Fibroblast of villous mesenchyme (primary cell): ENCODE results near the gene PIGK. TPM values are rescaled to one million over a fixed set of nuclear protein-coding genes. Genes with fewer than 3 reads are reported as not detected.

ENCODE experiments used
- DNase-seq: peaks from one replicate; pipeline ENCODE4 v3.0.0-alpha.2; 2010; ENCODE audit warnings: low read depth
- H3K4me3 ChIP-seq: 2 replicates; pipeline ENCODE4 v1.5.1; 2011; ENCODE audit warnings: low read depth, mild to moderate bottlenecking, low read length
- total RNA-seq: library from RNA; depleted of rRNA; stranded (reverse); fragments of >200 nt; gene quantifications from 2 replicates; pipeline ENCODE4 v1.2.3, GENCODE V29; 2012
- TF ChIP-seq, protein P1 (sequence below): IDR thresholded peaks from 2 replicates; pipeline ENCODE4 v1.5.1; 2012; ENCODE audit warnings: low read depth, mild to moderate bottlenecking, low read length; ENCODE audit not compliant: insufficient read depth

The PIGK gene
- total RNA-seq, 1 donor = 32.8 TPM

DNA sequence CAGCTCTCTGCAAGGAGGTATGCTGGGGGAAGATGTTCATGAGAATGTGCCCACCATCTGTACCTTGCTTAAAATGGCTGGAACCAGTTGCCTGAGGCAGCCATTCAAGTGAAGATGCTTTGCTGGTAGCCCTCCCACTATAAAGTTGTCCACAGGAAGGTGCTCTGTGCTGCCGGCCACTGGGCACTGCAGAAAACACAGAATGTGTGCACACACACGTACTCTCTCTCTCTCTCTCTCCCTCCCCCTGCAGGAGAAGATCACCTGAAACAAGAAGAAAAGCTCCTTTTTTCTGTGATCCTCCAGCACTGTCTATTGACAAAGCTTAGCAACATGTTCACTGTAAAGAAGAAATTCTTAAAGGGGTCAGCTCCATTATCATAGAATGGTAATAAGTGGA, 134.8 kb downstream of the PIGK start:
- DNase-seq = no peak
- no peak overlapping the region for H3K4me3 ChIP-seq
- TF ChIP-seq, protein P1, sequence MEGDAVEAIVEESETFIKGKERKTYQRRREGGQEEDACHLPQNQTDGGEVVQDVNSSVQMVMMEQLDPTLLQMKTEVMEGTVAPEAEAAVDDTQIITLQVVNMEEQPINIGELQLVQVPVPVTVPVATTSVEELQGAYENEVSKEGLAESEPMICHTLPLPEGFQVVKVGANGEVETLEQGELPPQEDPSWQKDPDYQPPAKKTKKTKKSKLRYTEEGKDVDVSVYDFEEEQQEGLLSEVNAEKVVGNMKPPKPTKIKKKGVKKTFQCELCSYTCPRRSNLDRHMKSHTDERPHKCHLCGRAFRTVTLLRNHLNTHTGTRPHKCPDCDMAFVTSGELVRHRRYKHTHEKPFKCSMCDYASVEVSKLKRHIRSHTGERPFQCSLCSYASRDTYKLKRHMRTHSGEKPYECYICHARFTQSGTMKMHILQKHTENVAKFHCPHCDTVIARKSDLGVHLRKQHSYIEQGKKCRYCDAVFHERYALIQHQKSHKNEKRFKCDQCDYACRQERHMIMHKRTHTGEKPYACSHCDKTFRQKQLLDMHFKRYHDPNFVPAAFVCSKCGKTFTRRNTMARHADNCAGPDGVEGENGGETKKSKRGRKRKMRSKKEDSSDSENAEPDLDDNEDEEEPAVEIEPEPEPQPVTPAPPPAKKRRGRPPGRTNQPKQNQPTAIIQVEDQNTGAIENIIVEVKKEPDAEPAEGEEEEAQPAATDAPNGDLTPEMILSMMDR = no peak

DNA sequence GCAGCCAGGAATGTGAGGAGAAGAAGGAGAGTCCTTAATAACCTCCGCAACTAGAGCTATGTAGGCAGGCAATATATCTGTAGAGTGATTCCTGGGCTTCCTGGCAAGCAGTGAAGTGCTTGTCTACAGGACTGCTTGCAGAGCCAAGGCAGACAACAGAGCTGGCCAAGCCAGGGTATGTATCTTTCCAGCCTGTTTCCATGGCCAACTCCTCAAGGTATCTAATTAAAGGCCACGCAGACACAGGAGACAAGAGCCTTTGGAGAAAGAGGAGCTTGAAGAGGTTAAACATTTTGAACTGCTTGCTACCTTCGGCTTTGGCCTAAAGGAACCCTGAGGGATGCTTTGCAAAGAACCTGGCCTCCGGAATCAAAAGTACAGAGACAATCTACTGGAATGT, 137.4 kb downstream of the PIGK start:
- TF ChIP-seq, protein P1 = no peak
- no peak for DNase-seq
- H3K4me3 ChIP-seq = no peak overlapping the region

DNA sequence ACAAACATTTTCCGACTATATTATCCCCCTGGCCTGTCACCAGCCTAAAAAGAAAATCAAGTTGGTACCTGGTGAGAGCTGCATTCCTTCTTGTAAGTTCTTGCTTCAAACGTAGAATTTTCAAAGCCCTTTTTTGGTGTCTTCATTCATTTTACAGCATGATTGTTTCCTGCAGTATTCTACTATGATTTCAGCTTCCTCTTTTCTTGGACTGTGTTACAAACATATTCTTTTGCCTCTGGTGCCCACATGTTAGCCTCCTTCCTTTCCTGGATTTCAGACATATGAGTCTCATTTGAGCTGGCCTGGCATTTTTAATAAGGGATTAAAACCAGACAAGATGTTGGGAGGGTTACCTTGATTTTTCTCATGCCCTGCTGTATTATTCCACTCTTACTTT, 142.5 kb downstream of the PIGK start:
- TF ChIP-seq, protein P1 = no peak

DNA sequence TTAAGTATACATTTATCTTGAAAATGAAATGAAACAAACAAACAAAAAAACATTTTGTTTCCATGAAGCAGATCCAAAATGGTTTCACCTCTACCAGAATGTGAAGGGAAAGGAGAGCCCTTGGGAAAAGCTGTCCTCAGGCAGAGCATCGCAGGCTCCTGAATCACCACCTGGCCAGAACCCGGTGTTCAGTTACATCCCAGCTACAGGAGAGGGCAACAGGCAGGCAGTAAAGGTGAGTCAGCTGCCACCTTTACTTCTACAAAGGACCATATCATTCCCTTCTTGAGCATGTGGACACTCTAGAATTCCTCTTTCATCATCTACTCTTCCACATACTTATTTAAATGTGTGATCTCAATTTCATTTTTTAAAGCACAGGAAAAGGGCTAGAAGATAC, 151.2 kb downstream of the PIGK start:
- no peak overlapping the region for H3K4me3 ChIP-seq
- DNase-seq = no peak
- TF ChIP-seq, protein P1 = no peak

More for the DNA sequence above, 142.5 kb downstream of the PIGK start:
- H3K4me3 ChIP-seq = no peak overlapping the region
- DNase-seq = no peak

DNA sequence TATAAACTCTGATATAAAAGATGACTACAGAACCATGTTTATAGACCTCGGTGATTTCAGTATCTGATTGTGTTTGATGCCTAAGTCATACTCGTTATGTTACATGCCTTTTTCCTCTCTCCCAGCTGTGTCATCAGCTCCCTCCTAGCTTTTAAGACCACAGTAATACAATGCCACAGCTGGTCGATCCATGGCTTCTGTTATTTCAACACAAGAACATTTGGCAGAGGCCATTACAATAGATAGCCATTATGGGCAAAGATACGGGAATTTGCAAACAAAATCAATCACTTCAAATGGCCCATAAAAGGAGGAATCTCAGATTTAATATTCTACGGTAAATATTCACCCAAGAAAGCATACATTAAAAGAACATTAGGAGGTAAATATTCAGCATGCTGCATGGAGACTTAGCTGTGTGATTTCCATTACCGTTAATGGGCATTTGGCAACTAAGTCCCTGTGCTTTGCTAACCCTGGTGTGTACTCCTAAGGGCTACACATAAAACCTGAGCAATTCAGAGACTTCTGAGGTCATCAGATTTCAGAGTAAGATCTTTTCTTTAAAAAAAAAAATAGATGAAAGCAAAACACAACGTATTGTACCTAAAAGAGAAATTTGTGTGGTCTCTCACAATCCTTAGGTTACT, 153.4 kb downstream of the PIGK start:
- TF ChIP-seq, protein P1 = no peak
- DNase-seq = no peak
- H3K4me3 ChIP-seq = no peak overlapping the region

DNA sequence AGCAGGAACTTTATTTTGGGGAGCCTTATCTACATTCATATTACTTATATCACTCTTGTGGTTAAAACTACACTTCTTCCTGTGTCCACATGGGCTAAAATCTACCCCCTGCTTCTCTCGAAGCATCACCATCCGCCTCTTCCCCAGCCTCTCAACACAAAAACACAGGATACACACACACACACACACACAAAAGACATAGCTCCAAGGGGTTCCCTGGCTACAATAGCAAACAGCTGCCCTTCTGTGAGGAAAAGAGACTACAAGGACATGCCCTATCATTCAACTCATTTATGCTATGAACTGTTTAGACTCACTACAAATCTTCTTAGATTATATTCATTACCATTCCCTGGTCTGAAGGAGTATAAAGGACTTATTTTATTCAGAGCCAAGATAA, 155.0 kb downstream of the PIGK start:
- H3K4me3 ChIP-seq = no peak overlapping the region
- no peak for DNase-seq
- TF ChIP-seq, protein P1 = no peak

DNA sequence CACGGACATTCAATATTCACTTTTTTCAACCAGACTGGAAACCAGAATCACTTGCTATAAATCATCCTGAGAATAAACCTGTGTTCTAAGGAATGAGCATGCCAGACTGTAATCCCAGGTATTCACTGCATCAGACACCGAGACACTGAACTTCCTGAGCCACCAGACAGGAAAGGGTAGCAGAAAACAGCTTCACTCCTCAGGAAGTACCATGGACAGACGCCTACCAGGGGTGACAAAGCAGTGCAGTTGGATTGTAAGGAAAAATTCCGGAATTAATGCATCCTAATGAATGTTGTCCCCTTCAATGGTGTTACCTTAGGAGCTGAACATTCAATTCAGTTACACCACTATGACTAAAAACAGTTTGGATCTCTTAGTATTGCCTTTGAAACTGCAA, 156.1 kb downstream of the PIGK start:
- no peak overlapping the region for H3K4me3 ChIP-seq
- DNase-seq = no peak
- TF ChIP-seq, protein P1 = no peak
